ENCODE data around the gene TMEM143. TPM values are rescaled to one million over a fixed set of nuclear protein-coding genes. Genes with fewer than 3 reads are reported as not detected.
"Not testable (repeated sequence)": the region's sequence is repeated elsewhere in the genome, so short reads cannot be mapped to it uniquely, and the experiment has no call there.

TMEM143 gene
- total RNA-seq, 2 experiments from 2014 or later, result 18.9 to 21.5 TPM

DNA sequence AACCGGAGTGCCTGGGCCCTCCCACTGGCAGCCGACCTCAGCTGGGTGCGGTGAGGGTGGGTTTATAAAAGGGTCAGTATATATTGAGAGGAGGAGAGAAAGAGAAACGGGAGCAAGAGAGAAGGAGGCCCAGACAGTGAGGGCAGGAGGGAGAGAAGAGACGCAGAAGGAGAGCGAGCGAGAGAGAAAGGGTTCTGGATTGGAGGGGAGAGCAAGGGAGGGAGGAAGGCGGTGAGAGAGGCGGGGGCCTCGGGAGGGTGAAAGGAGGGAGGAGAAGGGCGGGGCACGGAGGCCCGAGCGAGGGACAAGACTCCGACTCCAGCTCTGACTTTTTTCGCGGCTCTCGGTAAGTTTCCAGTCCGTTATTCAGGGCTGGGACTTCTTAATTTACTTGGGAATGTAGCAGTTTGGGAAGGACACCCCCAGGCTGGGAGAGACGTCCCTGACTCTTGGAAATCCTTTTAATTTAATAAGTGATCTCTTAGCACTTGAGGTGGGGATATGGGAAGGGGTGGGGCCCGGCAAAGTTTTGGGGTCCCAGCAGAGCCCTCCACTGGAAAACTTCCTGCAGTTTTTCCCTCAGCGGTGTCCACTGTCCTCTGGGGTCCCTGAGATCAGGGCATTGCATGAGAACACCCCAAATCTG, 38.4 kb downstream of the TMEM143 start, which contains the start of gene EMP3:
Gene EMP3 (plus strand): TSS at position 288 of the 646 bp plus-strand sequence. CDS start 1,293 bp downstream, outside the sequence.
- CTCF ChIA-PET, result interaction anchor here (0.6 to 5.8 kb wide), 5 partner anchors 8 to 122 kb away, joined by 3 to 55 read pairs (median 4); partner anchors contain the start of gene ZNF114
- Mint-ChIP-seq H3K27ac (peak within 1 kb of the TSS; percentile 95), H3K27me3 (no peaks in the 10 kb centered on the region), H3K4me1 (peaks cover 83% of the 10 kb centered on the region), H3K4me3 (peak within 1 kb of the TSS; percentile 93), H3K9me3 (ENCODE audit: low read depth) (no peaks in the 10 kb centered on the region), H3K36me3 (ENCODE audit: low read depth) (peaks cover 38% of the 10 kb centered on the region)
- POLR2A ChIA-PET, result interaction anchor here (0.8 to 1.0 kb wide), 2 partner anchors 8 to 38 kb away, joined by 5 to 6 read pairs; partner anchors contain the start of genes SYNGR4 and TMEM143
- peak; percentile 49 for ATAC-seq
- intact Hi-C loops (cut with DNase I, micrococcal nuclease), result loop anchor here (5.0 to 10.0 kb wide), 7 partner anchors 72 to 1339 kb away; partner anchors contain the start of genes BCL2L12 (in 1 of the 2), BICRA (in 1 of the 2), GYS1 (in 1 of the 2) and IRF3 (in 1 of the 2)
- DNase-seq, result peak; percentile 94

DNA sequence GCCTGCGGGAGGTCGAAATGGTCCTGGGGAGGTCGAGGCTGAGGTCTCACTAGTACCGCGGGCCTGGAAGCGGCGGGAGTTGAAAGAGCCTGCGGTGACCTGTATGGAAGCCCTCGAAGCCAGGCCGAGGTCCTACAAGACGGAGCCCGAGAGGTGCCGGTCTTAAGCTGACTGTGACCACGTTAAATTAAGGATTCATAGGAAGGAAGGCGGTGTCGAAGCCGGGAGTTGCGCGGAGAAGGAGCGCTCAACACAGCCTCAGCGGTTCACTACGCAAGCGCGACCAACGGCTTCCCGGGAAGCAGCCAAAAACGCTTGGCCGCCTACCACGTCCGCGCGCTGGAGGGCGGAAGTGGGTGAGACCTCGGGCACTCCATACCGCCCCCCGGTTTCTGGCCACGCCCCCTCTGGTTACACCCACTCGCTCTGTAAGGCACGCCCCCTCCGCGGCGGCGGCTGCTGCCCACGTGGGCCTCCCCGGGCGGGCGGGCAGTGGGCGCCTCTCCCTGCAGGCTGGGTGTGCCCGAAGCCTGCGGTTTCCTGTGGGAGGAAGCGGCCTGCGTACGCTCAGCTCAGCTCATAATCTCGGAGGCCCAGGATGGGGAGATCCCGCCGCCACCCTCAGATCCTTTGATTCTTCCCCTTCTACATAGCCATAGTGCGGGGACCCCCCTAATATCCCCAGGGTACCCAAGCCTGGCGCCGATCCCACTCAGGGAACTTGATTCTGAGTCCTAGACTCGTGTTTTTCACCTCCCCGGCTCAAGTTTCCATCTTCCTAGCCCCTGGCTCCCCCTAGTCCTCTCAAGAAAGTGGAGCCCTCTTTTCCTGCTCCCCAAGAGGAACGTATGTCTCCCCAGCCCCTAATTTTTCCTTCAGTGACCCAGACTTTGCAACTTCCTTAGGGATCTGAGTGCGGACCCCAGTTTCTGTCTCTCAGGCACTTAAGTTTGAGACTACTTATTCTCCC, 41.8 kb downstream of the TMEM143 start:
- Mint-ChIP-seq H3K27ac (peak overlapping the region; percentile 97), H3K4me3 (peak overlapping the region; percentile 82), H3K36me3 (ENCODE audit: low read depth) (peaks cover 10% of the 10 kb centered on the region), H3K4me1 (peaks cover 56% of the 10 kb centered on the region), H3K9me3 (ENCODE audit: low read depth) (no peaks in the 10 kb centered on the region), H3K27me3 (no peaks in the 10 kb centered on the region)
- ATAC-seq (peak; percentile 68), DNase-seq (peak; percentile 99)
- intact Hi-C loops (cut with DNase I, micrococcal nuclease), result loop anchor here (1.0 to 10.0 kb wide), 21 partner anchors 11 to 1343 kb away; partner anchors contain the start of genes CYTH2 (in 2 of the 2), GRWD1 (in 2 of the 2), SYNGR4 (in 2 of the 2) and BCL2L12 (in 1 of the 2)
- ChIA-PET POLR2A (interaction anchor here (0.6 to 1.8 kb wide), 4 partner anchors 11 to 1133 kb away, joined by 3 to 23 read pairs (median 5); no protein-coding TSS in a partner anchor), CTCF (interaction anchor here (0.5 to 5.8 kb wide), 11 partner anchors 7 to 676 kb away, joined by 3 to 55 read pairs (median 3); partner anchors contain the start of genes SYNGR4, TMEM143 and ZNF114)

DNA sequence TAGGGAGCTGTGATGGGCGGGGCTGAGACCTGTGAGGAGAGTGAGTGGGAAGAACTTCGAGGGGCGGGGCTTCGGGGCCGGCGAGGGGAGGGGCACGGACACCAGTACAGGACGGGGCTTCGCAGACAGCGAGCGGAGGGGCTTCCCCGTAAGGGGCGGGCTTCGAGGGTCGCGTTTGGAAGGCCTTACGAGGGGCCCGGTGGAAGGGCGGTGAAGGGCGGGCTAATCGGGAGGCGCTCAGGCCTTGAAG, 42.4 kb downstream of the TMEM143 start:
- Mint-ChIP-seq H3K36me3 (ENCODE audit: low read depth) (peaks cover 6% of the 10 kb centered on the region), H3K4me3 (peak overlapping the region; percentile 82), H3K27ac (peak overlapping the region; percentile 96), H3K9me3 (ENCODE audit: low read depth) (no peaks in the 10 kb centered on the region), H3K4me1 (peaks cover 51% of the 10 kb centered on the region), H3K27me3 (no peaks in the 10 kb centered on the region)
- CTCF ChIA-PET, result interaction anchor here (0.5 to 5.8 kb wide), 10 partner anchors 9 to 676 kb away, joined by 3 to 55 read pairs (median 3); partner anchors contain the start of genes SYNGR4, TMEM143 and ZNF114
- intact Hi-C loops (cut with DNase I, micrococcal nuclease), result loop anchor here (1.0 to 10.0 kb wide), 19 partner anchors 12 to 1344 kb away; partner anchors contain the start of genes GRWD1 (in 2 of the 2), SYNGR4 (in 2 of the 2), BCL2L12 (in 1 of the 2) and BICRA (in 1 of the 2)
- POLR2A ChIA-PET, result interaction anchor here (0.6 to 1.8 kb wide), 3 partner anchors 12 to 1133 kb away, joined by 3 to 23 read pairs (median 5); no protein-coding TSS in a partner anchor
- DNase-seq, result peak; percentile 99
- peak; percentile 75 for ATAC-seq

DNA sequence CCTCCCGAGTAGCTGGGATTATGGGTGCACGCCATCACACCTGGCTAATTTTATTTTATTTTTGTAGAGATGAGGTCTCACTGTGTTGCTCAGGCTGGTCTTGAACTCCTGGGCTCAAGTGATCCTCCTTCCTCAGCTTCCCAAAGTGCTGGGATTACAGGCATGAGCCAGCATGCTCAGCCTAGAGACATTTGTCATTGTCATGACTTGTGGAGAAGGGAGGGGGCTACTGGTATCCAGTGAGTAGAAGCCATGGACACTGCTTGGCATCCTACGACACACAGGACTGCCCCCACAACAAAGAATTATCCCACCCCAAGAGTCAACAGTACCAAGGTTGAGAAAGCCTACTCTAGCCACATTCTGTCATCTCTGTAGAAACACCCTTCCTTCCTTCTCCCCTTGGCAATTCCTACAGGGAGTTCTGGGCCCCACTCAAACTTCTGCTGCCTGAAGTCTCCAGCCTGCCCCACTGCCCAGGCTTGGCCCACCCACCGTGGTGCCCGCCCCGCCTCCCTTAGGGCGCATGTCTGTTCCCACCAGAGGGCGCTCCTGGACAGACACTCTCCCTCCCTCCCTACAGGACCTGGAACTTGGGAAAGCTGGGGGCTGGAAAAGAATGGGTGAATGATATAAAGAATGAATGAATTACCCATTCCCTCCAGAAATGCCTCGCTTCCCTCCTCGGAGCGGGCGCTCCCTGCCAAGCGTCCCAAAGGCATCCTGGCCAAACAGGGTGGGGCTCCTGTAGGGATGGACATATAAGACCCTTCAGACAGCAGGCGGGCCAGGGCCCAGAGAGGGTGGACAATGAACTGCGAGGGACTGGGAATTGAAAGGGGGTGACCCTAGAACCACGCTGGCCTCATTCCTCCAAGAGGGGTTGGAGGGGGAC, 43.8 kb downstream of the TMEM143 start:
- H3K4me1 Mint-ChIP-seq, result peaks cover 43% of the 10 kb centered on the region
- DNase-seq (peak; percentile 90), ATAC-seq (peak; percentile 14)
- ChIA-PET CTCF (interaction anchor here (0.6 to 3.1 kb wide), 3 partner anchors 13 to 41 kb away, joined by 4 to 43 read pairs (median 5); no protein-coding TSS in a partner anchor), POLR2A (interaction anchor here (1.2 kb wide), 1 partner anchor 14 kb away, joined by 7 read pairs; no protein-coding TSS in a partner anchor)
- H3K9me3 Mint-ChIP-seq (ENCODE audit: low read depth), result no peaks in the 10 kb centered on the region
- no peak overlapping the region for H3K27ac Mint-ChIP-seq
- intact Hi-C loops (cut with DNase I, micrococcal nuclease), result loop anchor here (1.0 to 10.0 kb wide), 12 partner anchors 13 to 1345 kb away; partner anchors contain the start of genes BCL2L12 (in 1 of the 2), BICRA (in 1 of the 2), CARD8 (in 1 of the 2) and CYTH2 (in 1 of the 2)
- H3K27me3 Mint-ChIP-seq, result no peaks in the 10 kb centered on the region
- peak overlapping the region; percentile 82 for H3K4me3 Mint-ChIP-seq
- peaks cover 1% of the 10 kb centered on the region for H3K36me3 Mint-ChIP-seq (ENCODE audit: low read depth)

DNA sequence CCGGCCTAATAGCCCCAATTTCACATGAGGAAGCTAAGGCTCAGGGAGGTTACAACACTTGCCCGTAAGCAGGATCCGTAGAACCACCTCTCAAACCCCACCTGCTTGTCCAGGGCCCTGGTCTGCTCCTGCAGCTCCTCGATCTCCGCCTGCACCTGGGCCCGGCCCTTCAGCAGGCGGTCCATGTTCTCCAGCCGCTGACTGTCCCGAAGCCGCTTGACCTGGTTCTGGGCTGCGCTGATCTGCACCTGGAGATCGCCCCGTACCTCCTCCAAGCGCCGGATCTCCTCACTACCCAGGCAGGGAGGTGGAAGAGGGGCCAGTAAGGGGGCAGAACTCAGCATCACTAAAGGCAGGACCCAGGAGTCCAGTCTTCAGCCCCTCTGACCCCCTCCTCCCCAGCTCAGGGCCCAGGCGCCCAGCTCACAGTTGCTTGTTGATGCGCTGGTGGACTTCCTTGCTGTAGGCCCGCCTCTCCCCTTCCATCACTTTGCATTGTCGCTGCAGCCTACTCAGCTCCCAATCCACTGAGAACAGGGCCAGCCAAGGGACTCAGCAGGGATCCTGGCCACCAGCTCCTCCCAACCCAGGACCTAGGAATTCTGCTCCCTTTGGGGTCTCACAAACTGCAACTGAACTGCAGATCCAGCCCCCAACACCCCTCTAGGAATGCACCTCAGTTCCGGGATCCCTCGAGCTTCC, 45.3 kb downstream of the TMEM143 start:
- ATAC-seq, result no peak
- intact Hi-C loops (cut with DNase I, micrococcal nuclease), result no loop called here
- Mint-ChIP-seq H3K4me1 (peaks cover 30% of the 10 kb centered on the region), H3K36me3 (ENCODE audit: low read depth) (no peaks in the 10 kb centered on the region), H3K27ac (no peak overlapping the region), H3K27me3 (no peaks in the 10 kb centered on the region), H3K9me3 (ENCODE audit: low read depth) (no peaks in the 10 kb centered on the region), H3K4me3 (no peak overlapping the region)
- POLR2A ChIA-PET, result no interaction called here
- no peak for DNase-seq
- CTCF ChIA-PET, result interaction anchor here (0.6 to 3.1 kb wide), 5 partner anchors 11 to 266 kb away, joined by 3 to 43 read pairs (median 4); no protein-coding TSS in a partner anchor

DNA sequence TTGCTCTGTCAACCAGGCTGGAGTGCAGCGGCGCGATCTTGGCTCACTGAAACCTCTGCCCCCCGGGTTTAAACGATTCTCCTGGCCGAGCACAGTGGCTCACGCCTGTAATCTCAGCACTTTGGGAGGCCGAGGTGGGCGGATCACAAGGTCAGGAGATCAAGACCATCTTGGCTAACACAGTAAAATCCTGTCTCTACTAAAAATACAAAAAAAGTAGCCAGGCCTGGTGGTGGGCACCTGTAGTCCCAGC, 46.1 kb downstream of the TMEM143 start:
- DNase-seq; H3K27me3 Mint-ChIP-seq; POLR2A ChIA-PET; H3K36me3 Mint-ChIP-seq (ENCODE audit: low read depth); H3K4me3 Mint-ChIP-seq; H3K9me3 Mint-ChIP-seq (ENCODE audit: low read depth); intact Hi-C loops (cut with DNase I, micrococcal nuclease); ATAC-seq; H3K27ac Mint-ChIP-seq: not testable (repeated sequence)
- CTCF ChIA-PET, result interaction anchor here (0.6 to 3.1 kb wide), 3 partner anchors 15 to 267 kb away, joined by 3 to 43 read pairs (median 4); no protein-coding TSS in a partner anchor
- peaks cover 22% of the 10 kb centered on the region for H3K4me1 Mint-ChIP-seq

DNA sequence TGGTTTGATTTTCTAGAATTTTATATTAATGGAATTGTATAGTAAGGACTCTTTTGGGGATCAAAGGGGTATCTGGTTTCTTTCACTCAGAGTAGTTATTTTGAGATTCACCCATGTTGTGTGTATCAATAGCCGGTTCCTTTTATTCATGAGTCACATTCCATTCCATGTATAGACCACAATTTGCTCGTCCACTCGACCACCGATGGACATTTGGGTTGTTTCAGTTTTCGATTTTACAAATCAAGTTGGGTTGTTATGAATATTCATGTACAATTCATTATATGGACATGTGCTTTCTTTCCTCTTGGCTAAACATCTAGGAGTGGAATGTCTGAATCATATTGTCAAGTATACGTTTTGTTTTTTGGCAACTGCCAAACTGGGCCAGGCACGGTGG, 48.0 kb downstream of the TMEM143 start:
- Mint-ChIP-seq H3K4me1 (peaks cover 9% of the 10 kb centered on the region), H3K27ac (no peak overlapping the region), H3K27me3 (no peaks in the 10 kb centered on the region), H3K9me3 (ENCODE audit: low read depth) (no peaks in the 10 kb centered on the region), H3K4me3 (no peak overlapping the region), H3K36me3 (ENCODE audit: low read depth) (no peaks in the 10 kb centered on the region)
- ATAC-seq, result no peak
- intact Hi-C loops (cut with DNase I, micrococcal nuclease), result no loop called here
- no peak for DNase-seq
- CTCF ChIA-PET, result interaction anchor here (2.1 kb wide), 1 partner anchor 18 kb away, joined by 17 read pairs; no protein-coding TSS in a partner anchor
- POLR2A ChIA-PET, result no interaction called here

DNA sequence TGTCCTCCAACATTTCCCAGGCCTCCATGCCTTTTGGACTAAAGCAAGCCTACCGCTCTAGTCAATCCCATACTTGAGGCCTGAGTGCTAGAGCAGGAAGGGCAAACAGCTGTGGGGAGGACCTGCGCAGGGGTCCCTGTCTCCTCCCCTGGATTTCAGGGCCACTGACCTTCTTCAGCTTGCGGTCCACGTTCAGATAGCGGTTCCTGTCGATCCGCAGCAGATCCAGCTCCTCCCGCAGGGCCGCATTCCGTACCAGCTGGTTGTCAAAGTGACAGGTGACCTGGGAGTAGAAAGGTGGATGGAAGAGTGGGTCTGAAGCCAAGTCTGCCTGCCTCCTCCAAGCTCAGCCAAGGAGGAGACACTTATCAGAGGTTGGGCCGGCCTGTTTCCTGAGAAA, 52.4 kb downstream of the TMEM143 start:
- DNase-seq, result no peak
- CTCF ChIA-PET, result interaction anchor here (0.8 to 1.2 kb wide), 2 partner anchors 23 to 39 kb away, joined by 3 read pairs; no protein-coding TSS in a partner anchor
- Mint-ChIP-seq H3K27ac (no peak overlapping the region), H3K36me3 (ENCODE audit: low read depth) (no peaks in the 10 kb centered on the region), H3K4me3 (no peak overlapping the region), H3K4me1 (no peaks in the 10 kb centered on the region), H3K27me3 (no peaks in the 10 kb centered on the region), H3K9me3 (ENCODE audit: low read depth) (no peaks in the 10 kb centered on the region)
- no peak for ATAC-seq
- intact Hi-C loops (cut with DNase I, micrococcal nuclease), result loop anchor here in 1 of 2 experiments (5.0 kb wide), 1 partner anchor 41 kb away; no protein-coding TSS in a partner anchor
- POLR2A ChIA-PET, result no interaction called here

DNA sequence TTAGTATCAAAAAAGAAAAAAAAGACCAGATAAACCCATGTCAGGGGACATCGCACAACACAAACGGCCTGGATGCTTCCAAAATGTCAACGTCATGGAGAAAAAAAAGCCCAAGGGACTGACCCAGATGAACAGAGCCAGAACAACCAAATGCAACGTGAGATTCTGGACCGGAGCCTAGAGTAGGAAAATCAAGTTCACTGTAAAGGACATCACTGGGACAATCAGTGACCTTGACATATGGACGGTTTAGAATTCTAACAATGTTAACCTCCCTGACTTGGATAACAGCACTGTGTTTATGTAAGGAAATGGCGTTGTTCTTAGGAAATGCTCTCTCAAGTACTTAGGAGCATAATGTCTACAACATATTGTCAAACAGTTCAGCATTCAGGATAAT, 53.5 kb downstream of the TMEM143 start:
- Mint-ChIP-seq H3K36me3 (ENCODE audit: low read depth) (no peaks in the 10 kb centered on the region), H3K27me3 (no peaks in the 10 kb centered on the region), H3K27ac (no peak overlapping the region), H3K4me3 (no peak overlapping the region), H3K9me3 (ENCODE audit: low read depth) (no peaks in the 10 kb centered on the region), H3K4me1 (no peaks in the 10 kb centered on the region)
- ATAC-seq (no peak), DNase-seq (no peak)
- CTCF ChIA-PET, result interaction anchor here (1.2 kb wide), 1 partner anchor 40 kb away, joined by 3 read pairs; no protein-coding TSS in a partner anchor
- POLR2A ChIA-PET, result no interaction called here
- intact Hi-C loops (cut with DNase I, micrococcal nuclease), result loop anchor here in 1 of 2 experiments (5.0 kb wide), 1 partner anchor 42 kb away; no protein-coding TSS in a partner anchor

Data from activated CD4-positive, alpha-beta T cell treated with anti-CD3 and anti-CD28 coated beads for 36 hours (primary cell).